Umbilical cord (tissue), 2 donors: ENCODE results near the gene MEIS1. TPM values are rescaled to one million over a fixed set of nuclear protein-coding genes. Genes with fewer than 3 reads are reported as not detected.

Experiments
- DNase-seq: peaks from one replicate; pipeline ENCODE4 v3.0.0-alpha.2; 2015; ENCODE audit warnings: low spot score
- total RNA-seq: library from RNA; depleted of rRNA; stranded (reverse); fragments of >200 nt; gene quantifications from one replicate; pipeline ENCODE4 v1.2.3, GENCODE V29; 2014; ENCODE audit warnings: low replicate concordance; ENCODE audit not compliant: insufficient read depth

Gene MEIS1
- total RNA-seq, 1 donor from 2014 or later = 91.5 TPM

DNA sequence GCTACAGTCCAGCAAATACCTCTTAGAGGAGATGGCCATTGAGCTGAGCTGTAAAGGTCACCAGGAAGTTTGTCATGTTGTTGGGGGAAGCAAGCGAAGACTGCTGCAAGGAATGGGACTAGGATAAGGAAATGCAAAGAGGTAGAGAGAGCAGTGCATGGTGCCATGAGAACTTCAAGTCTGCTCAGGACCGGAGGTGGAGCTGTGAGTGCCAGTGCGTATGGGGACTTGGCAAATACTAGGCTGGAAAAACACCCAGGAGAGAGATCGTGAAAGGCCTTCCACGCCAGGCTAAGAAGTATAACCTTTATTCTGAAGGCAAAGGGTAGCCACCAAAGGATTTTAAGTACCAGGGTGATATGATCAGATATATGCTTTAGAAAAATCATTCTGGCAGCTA, 71.3 kb downstream of the MEIS1 start:
- DNase-seq = no peak

DNA sequence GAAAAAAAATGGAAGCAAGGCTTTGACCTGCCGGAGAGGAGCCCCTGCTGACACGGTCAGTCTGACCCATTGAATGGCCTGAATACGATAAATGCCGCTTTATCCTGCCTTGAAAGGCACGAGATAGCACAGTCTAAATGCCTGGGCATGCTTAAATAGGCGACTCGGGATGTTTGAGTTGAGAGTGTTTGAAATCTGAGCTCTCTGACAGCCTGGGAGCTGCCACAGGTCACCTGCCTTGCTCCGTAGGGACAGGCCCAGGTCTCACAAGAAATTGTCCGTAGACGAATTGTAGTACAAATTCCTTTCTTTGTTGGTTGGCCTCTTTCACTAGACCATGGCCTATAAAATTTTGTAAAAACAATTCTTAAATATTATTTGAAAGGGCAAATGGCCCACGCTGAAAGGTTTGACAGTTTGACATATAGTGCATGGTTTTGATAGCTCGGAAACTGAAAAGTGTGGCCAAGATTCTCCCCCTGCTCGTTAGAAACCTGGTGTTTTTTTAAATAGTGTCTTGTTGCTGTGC, 72.8 kb downstream of the MEIS1 start:
- peak; percentile 44 for DNase-seq

DNA sequence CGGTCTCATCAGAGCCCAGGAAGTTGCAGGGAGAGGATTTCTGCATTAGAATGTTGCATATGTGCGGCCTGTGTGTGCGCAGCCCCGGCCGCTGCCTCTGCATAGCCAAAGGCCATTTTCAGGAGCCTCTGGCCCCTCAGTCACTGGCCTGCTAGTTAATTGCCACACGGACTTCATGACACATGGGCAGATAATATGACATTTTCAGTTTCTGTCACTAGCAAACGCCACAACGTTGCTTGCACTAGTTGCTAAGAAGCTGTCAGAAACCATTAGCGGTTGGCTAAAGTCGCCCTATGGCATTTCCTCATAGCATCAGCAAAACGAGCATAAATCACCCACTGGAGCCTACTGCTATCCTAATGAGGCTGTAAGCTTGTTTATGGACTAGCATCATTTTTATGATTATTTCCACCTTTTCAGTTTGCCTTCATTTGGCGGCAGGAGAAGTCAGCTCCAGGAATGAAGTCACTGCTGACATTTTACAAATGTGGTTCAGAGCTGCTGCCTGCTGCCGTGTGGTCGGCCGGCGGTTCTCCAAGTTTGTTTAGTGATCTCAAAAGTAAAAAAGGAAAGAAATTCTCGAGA, 73.7 kb downstream of the MEIS1 start:
- DNase-seq = peak; percentile 48

DNA sequence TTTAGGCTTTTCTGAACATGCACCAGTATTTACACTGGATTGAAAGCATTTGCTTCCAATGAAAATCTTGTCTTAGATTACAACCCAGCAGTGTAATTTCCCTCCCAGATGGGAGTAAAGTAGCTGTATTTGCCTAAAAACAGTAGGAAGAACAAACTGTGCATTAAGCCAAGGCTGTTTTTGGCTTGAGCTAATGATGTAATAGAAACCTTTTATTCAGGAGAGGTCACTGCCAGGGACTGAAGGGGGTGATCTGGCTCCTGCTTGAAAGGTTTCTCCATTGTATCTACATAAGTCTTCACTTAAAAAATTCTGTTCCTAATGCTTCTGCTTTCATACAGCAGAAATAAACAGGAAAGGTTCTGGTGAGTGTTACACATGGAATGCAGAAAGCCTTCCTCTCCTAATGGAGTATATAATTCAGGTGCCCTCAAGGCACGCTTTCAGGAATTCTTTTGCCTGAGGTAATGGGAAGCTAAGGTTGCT, 74.4 kb downstream of the MEIS1 start:
- DNase-seq = peak; percentile 17

DNA sequence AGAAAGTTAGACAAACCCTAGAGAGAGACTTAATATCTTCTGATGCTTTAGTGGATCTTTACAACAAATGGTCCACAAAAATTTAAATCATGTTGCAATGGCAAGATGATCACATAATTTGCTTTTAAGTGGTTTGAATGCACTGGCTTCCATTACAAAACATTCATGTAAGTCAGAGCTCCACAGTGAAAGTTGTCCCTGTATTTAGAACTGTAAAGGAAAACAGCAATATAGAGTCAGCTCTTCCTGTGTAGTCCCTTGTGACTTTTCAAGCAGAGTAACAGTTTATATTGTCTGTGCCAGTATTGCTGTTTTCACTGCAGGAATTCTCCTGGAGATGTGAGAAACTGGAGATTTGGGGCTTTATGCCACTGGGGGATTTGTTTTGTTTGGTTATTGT, 77.7 kb downstream of the MEIS1 start:
- no peak for DNase-seq

DNA sequence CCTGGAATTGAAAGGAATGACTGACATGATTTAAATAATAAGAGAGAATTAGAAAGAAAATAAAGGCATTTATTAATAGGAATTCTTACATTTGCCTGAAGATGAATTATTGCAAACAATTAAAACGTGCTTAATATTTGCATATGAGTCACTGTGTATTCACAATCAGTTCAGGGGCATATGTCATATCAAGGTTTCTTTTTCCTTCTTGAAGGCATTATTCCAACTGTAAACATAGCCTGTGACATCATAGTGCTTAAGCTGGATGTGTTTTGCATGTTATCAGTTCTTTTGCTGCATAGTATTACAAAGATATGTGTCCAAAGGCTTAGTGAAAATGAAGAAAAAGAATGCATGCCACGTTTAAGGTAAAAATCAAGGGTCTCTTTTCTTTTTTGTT, 80.8 kb downstream of the MEIS1 start:
- no peak for DNase-seq

DNA sequence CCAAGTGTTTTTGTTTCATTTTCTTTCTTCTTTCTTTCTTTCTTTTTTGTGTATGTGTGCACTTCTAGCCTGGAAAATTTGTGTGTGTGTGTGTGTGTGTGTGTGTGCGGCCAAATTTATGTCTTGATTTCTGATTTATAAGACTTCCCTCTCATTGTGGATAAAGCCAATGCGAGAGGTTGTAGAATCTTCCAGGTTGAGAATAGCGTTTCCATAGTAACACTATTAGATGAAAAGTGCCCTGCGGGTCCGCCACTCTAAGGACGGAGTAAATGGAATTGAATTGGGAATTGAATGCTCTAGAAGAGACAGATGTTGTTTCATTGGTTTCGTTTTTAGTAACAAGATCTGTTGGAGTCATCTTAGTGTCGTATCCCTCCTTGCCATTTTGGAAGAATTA, 81.6 kb downstream of the MEIS1 start:
- DNase-seq = no peak

DNA sequence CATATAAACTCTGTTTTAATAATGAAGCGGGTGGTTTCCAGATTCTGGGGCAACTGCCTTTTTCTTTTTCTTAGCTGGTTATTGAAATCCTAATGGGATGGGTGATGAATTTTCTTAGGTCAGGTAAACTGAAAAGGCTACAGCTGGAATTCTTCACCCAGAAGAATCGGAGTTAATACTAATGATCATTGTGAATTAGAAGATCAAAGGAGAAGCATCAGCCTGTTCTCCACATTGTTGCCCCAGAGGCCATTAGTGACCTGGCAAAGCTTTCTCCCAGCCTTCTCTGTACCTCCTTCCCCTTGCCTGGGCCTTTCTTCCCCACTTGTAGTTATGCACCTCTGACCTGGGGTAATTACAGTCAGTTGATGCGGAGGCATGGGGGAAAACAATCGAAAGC, 82.8 kb downstream of the MEIS1 start:
- DNase-seq = no peak

DNA sequence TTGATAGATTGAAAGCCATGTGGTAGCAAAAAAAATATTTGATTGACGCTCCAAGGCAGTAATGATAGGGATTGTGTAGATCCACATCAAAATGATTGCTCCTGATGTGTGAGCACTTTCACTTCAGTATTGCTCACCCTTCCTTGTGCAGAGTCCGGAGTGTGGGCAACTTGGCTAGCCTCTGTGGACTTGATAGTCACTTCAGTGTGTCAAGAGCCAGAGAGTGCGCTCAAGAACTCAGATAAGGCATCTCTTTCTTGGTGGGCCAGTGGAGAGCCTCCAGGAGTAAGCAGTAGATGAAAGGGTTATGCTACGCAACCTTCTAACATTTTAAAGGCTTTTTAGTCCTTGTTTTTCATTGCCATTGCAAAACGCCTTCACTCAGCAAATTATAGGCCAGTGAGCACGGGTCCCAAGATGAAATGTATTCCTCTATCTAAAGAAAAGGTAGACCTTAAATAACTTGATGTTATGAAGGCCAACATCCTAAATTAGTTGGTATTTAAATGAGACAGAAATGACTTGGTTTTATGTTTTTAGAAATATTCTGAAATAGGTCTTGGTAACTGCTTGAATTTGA, 84.4 kb downstream of the MEIS1 start:
- no peak for DNase-seq

DNA sequence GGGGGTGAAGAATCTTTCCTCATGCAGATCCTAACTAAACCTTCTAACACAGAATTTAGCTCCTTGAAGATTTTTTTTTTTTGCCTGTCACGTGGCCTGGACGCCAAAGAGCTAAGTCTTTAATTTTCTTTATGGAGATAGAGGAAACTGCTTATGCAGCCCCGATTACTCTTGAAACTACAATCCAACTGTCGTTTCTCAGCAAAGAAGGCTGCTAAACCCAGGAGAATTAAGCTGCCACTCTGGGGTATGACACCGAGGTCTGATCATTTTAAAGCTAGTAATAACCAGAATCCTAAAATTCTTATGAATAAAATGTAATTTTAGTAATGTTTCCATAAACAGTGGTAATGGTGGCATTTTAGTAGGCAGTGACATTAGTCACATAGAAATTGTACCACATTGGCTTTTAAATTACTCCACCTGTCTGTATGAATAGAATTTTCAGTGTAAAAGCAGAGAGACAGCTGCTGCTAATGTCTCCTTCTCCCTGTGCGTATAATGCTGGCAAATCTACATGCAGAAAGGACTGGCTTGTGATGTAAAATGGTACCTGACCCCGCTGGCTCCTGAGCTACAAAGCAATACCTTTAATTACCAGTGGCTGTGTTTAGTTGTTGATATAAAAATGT, 86.5 kb downstream of the MEIS1 start:
- no peak for DNase-seq

DNA sequence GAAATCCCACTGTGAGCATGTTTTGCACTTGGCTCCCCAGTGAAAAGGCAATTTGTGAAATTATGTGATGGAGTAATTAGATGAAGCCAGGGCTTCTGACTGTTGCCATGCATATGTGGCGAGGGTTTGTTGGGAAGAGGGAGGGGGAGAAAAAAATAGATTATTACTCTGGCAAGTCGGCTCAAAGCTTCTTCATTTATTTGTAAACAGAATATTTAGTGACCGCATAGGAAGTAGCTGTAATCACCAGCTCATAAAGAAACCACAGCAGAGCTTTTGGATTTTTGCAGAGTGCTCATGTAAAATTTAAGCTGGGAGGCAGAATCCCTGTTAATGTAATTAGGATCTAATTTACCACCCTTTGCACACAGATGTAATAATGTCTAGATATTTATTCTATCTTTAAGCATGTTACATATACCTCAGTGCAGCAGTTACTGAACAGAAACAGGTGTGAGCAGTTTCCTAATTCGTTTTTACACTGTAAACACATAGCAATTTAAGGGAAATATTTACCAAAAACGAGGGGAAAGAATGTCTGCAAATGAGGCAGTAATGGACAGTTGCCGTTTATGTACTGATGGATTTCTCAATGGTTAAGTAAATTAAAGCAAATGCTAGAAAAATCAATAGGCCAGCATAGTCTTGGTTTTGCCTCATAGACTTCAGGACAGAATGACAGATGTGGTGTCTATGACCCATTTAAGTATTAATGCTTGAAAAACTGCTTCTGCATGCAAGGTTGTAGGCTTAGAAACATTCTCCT, 87.9 kb downstream of the MEIS1 start:
- DNase-seq = no peak

DNA sequence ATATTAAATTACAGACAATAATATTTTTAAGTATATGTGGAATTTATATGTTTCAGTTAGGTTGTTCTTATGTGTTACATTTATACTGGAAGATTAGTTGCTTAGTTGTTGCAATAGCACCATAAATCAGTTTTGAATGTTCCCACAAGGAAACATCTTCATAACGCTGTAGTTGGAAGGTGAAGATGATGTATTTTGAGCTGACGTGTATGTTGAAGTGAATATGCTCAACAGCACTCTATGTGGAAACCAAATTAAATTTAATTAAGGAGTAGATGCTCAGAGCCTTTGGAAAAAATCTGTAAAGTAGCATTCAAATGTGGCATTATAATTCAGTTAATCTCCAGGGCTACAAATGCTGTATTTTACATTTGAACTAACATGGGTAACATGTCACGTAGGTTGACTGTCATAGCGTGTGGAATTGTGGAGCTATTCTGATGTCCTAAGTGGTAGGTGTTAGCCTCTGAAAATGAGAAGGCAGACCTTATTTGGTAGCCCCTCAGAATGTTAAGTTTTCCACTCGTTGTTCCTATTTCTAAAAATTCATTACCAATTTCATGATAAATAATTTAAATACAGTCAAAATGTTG, 88.5 kb downstream of the MEIS1 start:
- no peak for DNase-seq

DNA sequence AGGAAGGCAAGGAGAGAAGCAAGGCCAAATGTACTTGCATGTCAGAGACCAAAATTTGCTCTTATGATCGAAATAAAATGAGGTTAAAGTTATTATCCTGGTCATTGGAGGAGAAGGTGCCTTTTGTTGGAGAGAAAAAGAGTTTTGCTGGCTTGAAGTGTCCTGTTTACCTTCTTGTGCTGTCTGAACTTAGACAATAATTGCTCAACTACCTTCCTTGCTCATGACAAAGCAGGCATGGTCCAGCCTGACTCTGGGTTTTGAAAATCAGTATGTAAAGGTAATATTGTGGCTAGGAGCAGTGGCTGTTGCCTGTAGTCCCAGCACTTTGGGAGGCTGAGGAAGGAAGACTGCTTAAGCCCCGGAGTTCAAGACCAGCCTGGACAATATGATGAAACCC, 89.1 kb downstream of the MEIS1 start:
- DNase-seq = no peak

DNA sequence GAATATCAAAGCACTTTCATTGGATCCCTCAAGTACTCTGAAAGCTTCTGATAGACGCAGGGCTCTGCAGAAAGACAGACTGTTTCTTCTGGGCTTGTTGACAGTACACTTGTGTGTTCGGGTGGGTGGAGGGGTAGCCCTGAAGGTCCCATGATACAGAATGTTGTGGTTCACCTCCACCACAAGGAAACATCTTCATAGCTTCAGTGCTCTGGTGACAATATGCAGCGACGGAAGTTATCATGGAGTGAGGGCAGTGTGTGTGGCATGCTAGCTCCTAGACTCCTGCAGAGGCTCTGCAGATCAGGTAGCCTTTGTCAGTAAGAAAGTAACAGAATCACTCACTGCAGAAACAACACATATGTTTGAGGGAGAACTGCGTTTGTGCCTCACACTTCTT, 90.7 kb downstream of the MEIS1 start:
- no peak for DNase-seq

DNA sequence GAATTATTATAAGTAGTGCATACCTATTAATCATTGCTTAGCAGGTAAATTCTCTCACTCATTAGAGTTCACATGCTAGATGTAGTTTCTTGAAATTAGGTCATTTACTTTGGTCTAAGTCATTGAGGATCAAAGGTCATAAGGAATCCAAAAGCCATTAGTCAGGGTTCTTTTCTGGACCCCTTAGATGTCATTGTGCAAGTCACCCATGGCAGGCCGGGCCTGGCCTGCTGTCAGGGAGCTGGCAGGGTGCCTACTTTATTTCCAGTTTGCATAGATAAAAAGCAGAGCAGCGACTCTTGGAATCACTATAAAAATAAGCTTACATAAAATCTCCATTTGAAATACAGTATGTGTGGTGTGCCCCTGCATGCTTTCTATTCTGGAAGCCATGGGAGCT, 91.3 kb downstream of the MEIS1 start:
- peak; percentile 76 for DNase-seq

DNA sequence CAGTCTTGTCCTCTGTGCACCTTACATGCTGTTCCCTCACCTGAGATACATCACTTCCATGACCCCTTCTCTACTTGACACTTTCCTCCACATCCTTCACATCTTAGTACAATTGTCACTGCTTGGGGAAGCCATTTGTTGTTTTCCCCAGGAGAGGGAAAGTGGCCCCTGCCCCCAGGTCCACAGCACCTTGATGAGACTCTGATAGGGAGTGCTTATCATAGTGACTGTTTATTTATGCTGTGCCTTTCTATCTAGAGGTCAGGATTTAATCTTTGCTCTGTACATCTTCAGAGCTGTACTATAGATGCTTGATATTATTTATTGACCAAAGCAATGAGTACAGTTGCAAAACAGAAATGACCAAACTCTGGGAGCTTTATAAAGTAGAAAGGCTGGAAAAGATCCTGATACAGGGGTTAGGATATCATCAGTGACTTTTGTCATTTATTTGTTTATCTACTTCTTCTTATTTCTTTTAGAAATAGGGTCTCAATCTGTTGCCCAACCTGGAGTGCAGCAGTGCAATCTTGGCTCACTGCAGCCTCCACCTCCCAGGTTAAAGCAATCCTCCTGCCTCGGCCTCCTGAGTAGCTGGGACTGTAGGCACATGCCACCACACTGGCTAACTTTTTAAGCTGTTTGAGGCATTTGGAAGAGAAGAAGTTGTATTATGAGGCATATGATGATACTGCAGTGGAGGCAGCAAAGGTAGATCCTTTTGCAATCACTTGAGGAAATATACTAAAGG, 94.2 kb downstream of the MEIS1 start:
- no peak for DNase-seq

DNA sequence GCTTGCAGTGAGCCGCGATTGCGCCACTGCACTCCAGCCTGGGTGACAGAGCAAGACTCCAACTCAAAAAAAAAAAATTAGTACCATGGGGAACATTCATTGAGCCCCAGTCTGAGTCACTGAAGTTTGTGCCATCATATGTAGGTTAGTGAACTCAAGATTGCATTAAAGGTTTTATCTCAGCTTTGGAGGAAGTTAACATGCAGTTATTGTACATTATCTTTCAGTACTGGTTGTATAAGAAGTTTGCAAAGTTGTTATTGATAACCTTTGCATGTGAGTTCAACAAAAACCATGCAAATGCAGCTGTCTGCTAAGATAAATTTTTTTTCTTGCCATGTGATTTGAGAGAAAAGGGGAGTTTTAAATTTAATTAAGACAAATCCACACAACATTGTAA, 95.7 kb downstream of the MEIS1 start:
- no peak for DNase-seq

DNA sequence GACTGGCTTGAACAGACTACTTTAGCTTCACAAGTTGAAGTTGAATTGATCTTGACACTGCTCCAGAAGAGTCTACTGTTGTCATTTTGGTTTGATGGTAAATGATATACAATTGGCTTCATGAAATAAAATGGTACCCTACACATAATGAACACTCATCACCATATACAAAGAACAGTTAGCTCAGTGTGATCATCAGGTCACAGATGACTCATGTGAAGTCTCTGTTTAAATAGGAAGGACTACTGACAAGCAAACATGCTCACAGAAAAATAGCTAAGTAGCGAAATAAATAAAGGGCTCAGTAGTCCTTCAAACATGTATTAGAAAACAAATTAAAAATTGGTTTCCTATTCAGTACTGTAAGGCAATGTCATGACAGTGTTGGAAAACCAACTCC, 96.2 kb downstream of the MEIS1 start:
- no peak for DNase-seq

DNA sequence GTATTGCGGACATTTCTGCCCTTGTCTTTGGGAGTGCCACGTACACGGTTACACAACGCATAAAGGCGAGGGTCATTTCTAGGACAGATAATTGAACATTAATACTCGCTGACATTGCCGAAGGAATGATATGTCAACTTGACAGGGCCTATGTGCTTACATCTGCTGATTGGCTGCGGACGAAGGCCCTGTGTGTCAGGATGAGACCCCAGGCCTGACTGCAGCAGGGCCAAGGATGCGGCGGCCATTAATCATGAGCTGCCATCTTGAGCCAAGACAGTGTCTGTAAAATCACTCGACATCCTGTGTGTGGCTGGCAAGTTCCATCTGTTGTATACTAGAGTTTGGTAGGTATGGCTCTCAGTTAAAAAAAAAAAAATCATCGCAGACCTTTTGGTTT, 96.6 kb downstream of the MEIS1 start:
- DNase-seq = no peak

DNA sequence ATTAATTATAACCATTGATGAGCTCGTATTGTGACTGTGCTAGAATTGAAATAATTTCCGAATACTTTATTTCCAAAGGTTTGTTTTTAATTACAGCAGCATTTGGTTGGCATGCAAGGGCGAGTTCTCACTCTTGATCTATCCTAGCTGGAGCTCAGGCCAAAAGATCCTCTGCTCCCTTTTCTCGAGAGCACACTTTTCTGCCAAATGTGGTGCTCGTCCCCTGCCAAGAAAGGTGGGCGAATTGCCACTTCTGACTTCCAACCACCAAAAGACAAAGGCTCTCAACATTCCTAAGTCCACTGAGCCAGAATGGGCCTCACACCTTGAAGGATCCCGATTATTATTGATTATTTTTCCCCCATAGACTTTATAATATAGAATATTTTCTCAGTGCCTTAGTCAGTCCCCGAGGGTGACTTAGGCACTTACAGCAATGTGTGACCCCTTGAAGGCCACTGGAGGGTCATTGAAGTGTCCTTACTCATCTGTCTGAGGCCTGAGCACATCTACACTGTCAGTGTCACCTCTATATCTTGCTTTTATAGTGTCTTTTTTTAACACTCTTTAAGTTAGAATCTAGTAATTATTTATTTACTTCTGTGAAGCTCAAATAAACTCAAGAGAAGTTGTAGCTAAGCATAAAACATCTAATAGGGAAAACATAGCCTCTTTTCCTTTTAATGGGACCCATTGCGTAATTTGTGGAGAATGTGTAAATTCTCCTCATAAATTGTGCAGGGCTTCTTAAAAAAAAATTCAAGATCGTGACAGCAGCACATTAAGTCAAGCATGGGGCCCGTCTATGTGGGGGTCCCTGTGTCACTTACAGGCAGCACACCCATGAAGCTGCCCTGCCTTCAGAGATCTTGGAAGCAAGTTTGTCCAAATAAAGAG, 98.3 kb downstream of the MEIS1 start:
- no peak for DNase-seq
